Liver (tissue), 9 donors: ENCODE results near the gene STX2. TPM values are rescaled to one million over a fixed set of nuclear protein-coding genes. Genes with fewer than 3 reads are reported as not detected.

Experiments used
- DNase-seq: peaks from one replicate; pipeline ENCODE4 v3.0.0-alpha.2; 2017; ENCODE audit warnings: low spot score
- H3K27ac ChIP-seq, 2 donors: one replicate each; pipeline ENCODE4 v1.7.0; 2013; ENCODE audit warnings: inconsistent platforms in 2 of 2, low read length in 2 of 2, control low read depth in 1 of 2, low read depth in 1 of 2, mild to moderate bottlenecking in 1 of 2
- H3K27me3 ChIP-seq, 4 donors: one replicate each; pipeline versions ENCODE4 v1.6.1 to v1.7.0; 2013; ENCODE audit warnings: low read length in 3 of 4, inconsistent platforms in 1 of 4, mild to moderate bottlenecking in 1 of 4, moderate library complexity in 1 of 4; ENCODE audit not compliant: control insufficient read depth in 4 of 4, insufficient read depth in 4 of 4
- H3K36me3 ChIP-seq, 4 donors: one replicate each; pipeline versions ENCODE4 v1.6.1 to v1.7.0; 2013; ENCODE audit warnings: low read length in 3 of 4, mild to moderate bottlenecking in 3 of 4, low read depth in 1 of 4, moderate library complexity in 1 of 4; ENCODE audit not compliant: control insufficient read depth in 4 of 4, insufficient read depth in 3 of 4
- H3K4me1 ChIP-seq, 4 donors: one replicate each; pipeline versions ENCODE4 v1.6.1 to v1.7.0; 2013; ENCODE audit warnings: low read length in 3 of 4, mild to moderate bottlenecking in 3 of 4, moderate library complexity in 1 of 4; ENCODE audit not compliant: control insufficient read depth in 4 of 4, insufficient read depth in 4 of 4
- H3K4me3 ChIP-seq, 3 donors: one replicate each; pipeline versions ENCODE4 v1.6.1 to v1.7.0; 2013; ENCODE audit warnings: low read length in 3 of 3, control low read depth in 1 of 3, low read depth in 1 of 3, mild to moderate bottlenecking in 1 of 3
- H3K9ac ChIP-seq, 2 donors: one replicate each; pipeline ENCODE4 v1.7.0; 2013; ENCODE audit warnings: low read length in 2 of 2, mild to moderate bottlenecking in 2 of 2, moderate library complexity in 2 of 2, control low read depth in 1 of 2, low read depth in 1 of 2
- H3K9me3 ChIP-seq, 4 donors: one replicate each; pipeline versions ENCODE4 v1.6.1 to v1.7.0; 2013; ENCODE audit warnings: low read length in 3 of 4; ENCODE audit not compliant: control insufficient read depth in 4 of 4
- ATF3 ChIP-seq: IDR thresholded peaks from 2 replicates; pipeline ENCODE4 v1.6.1; 2016; ENCODE audit warnings: antibody characterized with exemption
- CTCF ChIP-seq: fragments of 150-350 bp; IDR thresholded peaks from 2 replicates; pipeline ENCODE4 v1.5.1; 2017; ENCODE audit warnings: improper control_type of control experiment, low read depth, low read length; ENCODE audit not compliant: missing input control
- EGR1 ChIP-seq, 2 donors: IDR thresholded peaks; 2 replicates each; pipeline ENCODE4 v1.6.1; 2016 to 2018; ENCODE audit warnings: antibody characterized with exemption in 2 of 2, low read depth in 2 of 2
- FOXA1 ChIP-seq: IDR thresholded peaks from 2 replicates; pipeline ENCODE4 v1.6.1; 2016; ENCODE audit warnings: antibody characterized with exemption
- FOXA2 ChIP-seq: IDR thresholded peaks from 2 replicates; pipeline ENCODE4 v1.6.1; 2016; ENCODE audit warnings: antibody characterized with exemption
- GABPA ChIP-seq, 2 donors: IDR thresholded peaks in 1 of 2; conservative IDR thresholded peaks in 1 of 2; 2 replicates each; pipeline ENCODE4 v1.6.1; 2016; ENCODE audit warnings: antibody characterized with exemption in 2 of 2, mild to moderate bottlenecking in 1 of 2, moderate library complexity in 1 of 2
- HNF4A ChIP-seq, 2 donors: conservative IDR thresholded peaks; 2 replicates each; pipeline ENCODE4 v1.6.1; 2016; ENCODE audit warnings: antibody characterized with exemption in 2 of 2, mild to moderate bottlenecking in 2 of 2
- JUND ChIP-seq, 2 donors: IDR thresholded peaks; 2 replicates each; pipeline ENCODE4 v1.6.1; 2016; ENCODE audit warnings: antibody characterized with exemption in 2 of 2
- NR2F2 ChIP-seq: IDR thresholded peaks from 2 replicates; pipeline ENCODE4 v1.6.1; 2016; ENCODE audit warnings: antibody characterized with exemption
- RAD21 ChIP-seq, 2 donors: IDR thresholded peaks; 2 replicates each; pipeline ENCODE4 v1.6.1; 2016; ENCODE audit warnings: antibody characterized with exemption in 2 of 2, mild to moderate bottlenecking in 2 of 2
- REST ChIP-seq: IDR thresholded peaks from 2 replicates; pipeline ENCODE4 v1.6.1; 2016; ENCODE audit warnings: antibody characterized with exemption, mild to moderate bottlenecking
- RXRA ChIP-seq, 2 donors: IDR thresholded peaks; 2 replicates each; pipeline ENCODE4 v1.6.1; 2017 to 2018; ENCODE audit warnings: antibody characterized with exemption in 2 of 2, mild to moderate bottlenecking in 1 of 2
- TAF1 ChIP-seq: conservative IDR thresholded peaks from 2 replicates; pipeline ENCODE4 v1.6.1; 2016; ENCODE audit warnings: antibody characterized with exemption, mild to moderate bottlenecking
- YY1 ChIP-seq: IDR thresholded peaks from 2 replicates; pipeline ENCODE4 v1.6.1; 2016; ENCODE audit warnings: antibody characterized with exemption, mild to moderate bottlenecking
- WGBS: extraction: QIAGEN DNeasy Blood & Tissue Kit; methylation state at CpG from one replicate; pipeline ENCODE4 v1.1.7; 2013; 5-methylcytosine and 5-hydroxymethylcytosine counted together
- polyA plus RNA-seq, 2 donors: library from polyadenylated mRNA; stranded (reverse) in 1 of 2; unstranded in 1 of 2; fragments of 200-250 nt in 1 of 2; fragments of >200 nt in 1 of 2; fragmentation: Nextera tagmentation in 1 of 2; extraction: Ambion mirVana in 1 of 2; gene quantifications; one replicate each; pipeline versions ENCODE4 v1.2.1 to v1.2.3, GENCODE V29; 2013 to 2015
- total RNA-seq, 2 donors: library from RNA; depleted of rRNA; stranded (reverse); fragments of >200 nt; gene quantifications; one replicate each; pipeline ENCODE4 v1.2.3, GENCODE V29; 2014
- TF ChIP-seq, protein P1 (sequence below): IDR thresholded peaks from 2 replicates; pipeline ENCODE4 v1.6.1; 2016; ENCODE audit warnings: antibody characterized with exemption
- donor health status: healthy.
- donor health status: healthy.
- donor health status: healthy.
- donor health status: healthy.
- donor health status: healthy.

Gene STX2
- total and polyA plus RNA-seq, 4 donors, result 4.7 to 13.8 (median 8.9) TPM

GRCh38 chr12:130787445-130788410 is 51.3 kb downstream of the STX2 start:
- H3K36me3 ChIP-seq, result peaks cover 4 to 14% (median 6%) of the 10 kb centered on the region in 4 donors

More at GRCh38 chr12:130787445-130788410, 51.3 kb downstream of the STX2 start:
- Histone ChIP-seq H3K27ac (no peak overlapping the region), H3K4me1 (no peaks in the 10 kb centered on the region), H3K9ac (no peak overlapping the region), H3K9me3 (peaks cover 0 to 6% (median 1%) of the 10 kb centered on the region in 4 donors), H3K4me3 (no peak overlapping the region), H3K27me3 (no peaks in the 10 kb centered on the region)
- DNase-seq, result no peak
- TF ChIP-seq JUND (IDR thresholded peaks at IDR 0.05) (no peak), YY1 (no peak), CTCF (no peak), RAD21 (IDR thresholded peaks at IDR 0.05) (no peak), FOXA1 (no peak), NR2F2 (no peak), EGR1 (IDR thresholded peaks at IDR 0.05; ENCODE audit: low read depth in 2 of 2) (no peak), FOXA2 (no peak), HNF4A (conservative IDR thresholded peaks at IDR 0.05) (no peak), GABPA (IDR thresholded peaks at IDR 0.05 in 1 of 2, conservative IDR thresholded peaks at IDR 0.05 in 1 of 2) (no peak), REST (no peak), RXRA (IDR thresholded peaks at IDR 0.05) (no peak), ATF3 (no peak), TAF1 (no peak)
- TF ChIP-seq, protein P1, sequence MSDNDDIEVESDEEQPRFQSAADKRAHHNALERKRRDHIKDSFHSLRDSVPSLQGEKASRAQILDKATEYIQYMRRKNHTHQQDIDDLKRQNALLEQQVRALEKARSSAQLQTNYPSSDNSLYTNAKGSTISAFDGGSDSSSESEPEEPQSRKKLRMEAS, result no peak
- 92% methylated on average over 35 of the region's 35 CpGs for WGBS
